GM12873 (cell line): ENCODE measurements around the gene GPX6.

Source experiments
- TF ChIP-seq, protein P1 (sequence below): IDR thresholded peaks from 2 replicates; pipeline ENCODE4 v1.5.1; 2012; ENCODE audit warnings: low read depth, mild to moderate bottlenecking, moderate library complexity, low read length, control low read depth; ENCODE audit not compliant: insufficient read depth; ENCODE audit errors: missing control alignments

GPX6 gene

DNA sequence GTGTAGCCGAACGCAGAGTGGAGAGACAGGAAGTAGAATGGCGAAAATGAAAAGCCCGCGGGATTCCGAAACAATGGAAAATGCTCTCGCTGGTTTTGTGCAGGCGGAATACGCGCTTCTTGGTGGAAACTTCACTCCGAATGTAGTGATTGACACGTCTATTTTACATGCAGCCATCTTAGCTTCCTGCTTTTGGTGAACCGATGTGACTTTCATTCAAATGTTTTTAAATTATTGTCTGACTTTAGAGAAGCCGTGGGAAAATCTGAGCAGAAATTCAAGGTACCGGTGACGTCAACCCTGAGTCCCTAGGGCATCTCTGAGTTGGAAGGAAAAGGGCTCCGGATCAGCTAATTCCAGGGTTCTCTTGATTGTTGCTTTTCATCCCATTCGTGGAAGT, 21.5 kb upstream of the GPX6 start:
- TF ChIP-seq, protein P1, sequence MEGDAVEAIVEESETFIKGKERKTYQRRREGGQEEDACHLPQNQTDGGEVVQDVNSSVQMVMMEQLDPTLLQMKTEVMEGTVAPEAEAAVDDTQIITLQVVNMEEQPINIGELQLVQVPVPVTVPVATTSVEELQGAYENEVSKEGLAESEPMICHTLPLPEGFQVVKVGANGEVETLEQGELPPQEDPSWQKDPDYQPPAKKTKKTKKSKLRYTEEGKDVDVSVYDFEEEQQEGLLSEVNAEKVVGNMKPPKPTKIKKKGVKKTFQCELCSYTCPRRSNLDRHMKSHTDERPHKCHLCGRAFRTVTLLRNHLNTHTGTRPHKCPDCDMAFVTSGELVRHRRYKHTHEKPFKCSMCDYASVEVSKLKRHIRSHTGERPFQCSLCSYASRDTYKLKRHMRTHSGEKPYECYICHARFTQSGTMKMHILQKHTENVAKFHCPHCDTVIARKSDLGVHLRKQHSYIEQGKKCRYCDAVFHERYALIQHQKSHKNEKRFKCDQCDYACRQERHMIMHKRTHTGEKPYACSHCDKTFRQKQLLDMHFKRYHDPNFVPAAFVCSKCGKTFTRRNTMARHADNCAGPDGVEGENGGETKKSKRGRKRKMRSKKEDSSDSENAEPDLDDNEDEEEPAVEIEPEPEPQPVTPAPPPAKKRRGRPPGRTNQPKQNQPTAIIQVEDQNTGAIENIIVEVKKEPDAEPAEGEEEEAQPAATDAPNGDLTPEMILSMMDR, result no peak

DNA sequence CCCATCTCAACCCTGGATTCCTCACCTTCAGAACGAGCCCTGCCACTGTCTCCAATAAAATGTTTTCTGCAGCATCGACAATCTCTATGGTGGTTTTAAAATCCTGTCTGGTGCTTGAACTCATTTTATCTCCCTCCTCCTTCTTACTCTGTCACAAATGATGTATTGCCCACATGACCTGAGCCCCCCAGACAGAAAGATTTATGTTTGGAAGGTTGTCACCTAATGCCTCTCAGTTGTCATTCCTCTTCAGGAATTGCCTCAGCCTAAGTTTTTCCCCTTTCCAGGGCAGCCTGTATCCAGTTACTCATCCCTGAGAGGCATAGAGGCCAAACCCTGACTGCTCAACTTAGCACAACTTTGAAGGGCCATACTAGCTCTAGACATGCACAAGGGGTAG, 19.3 kb upstream of the GPX6 start:
- TF ChIP-seq, protein P1, result no peak

DNA sequence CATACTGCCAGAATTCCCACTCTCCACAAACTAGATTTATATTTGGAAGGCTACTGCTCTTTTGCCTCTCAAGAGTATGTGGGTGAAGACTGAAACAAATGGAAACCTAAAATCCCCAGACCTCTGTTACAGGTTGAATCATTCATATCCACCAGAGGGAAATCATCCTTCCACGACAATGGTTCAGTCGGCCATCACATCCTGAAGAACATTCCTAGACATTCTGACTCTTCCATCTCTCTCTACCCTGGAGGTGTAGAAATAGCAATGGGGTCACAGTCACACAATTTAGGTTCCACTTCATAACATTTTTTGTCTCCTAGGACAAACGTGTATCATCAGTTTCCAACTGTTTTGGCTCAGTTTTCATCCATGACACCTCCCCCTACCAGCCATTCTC, 18.7 kb upstream of the GPX6 start:
- TF ChIP-seq, protein P1, result no peak

DNA sequence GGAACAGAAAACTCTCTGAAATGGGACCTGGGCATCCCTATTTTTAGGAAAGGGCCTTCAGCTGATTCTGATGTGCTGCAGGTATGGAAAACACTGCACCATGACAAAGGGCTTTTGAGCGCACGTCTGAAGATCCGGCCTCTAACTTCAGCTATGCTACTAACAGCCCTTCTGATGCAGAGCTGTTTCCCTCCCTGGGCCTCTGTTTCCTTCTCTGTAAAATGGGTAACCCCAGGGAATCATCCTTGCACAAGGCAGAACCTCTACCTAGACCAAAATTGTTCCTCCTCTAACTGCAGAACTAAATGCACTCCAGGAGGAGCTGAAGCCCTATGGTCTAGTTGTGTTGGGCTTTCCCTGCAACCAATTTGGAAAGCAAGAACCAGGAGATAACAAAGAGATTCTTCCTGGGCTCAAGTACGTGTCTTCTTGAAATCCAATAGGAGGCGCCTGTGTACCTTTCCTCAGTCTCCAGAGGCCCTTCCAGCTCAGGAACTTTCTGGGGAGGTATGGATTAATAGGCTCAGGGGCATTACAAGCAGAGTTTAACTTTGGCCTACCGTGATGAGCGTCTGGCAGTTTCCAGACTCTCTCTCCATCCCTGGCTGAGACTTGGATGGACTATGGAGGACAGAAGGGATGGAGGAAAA, 16.0 kb upstream of the GPX6 start:
- TF ChIP-seq, protein P1, result peak; percentile 13

DNA sequence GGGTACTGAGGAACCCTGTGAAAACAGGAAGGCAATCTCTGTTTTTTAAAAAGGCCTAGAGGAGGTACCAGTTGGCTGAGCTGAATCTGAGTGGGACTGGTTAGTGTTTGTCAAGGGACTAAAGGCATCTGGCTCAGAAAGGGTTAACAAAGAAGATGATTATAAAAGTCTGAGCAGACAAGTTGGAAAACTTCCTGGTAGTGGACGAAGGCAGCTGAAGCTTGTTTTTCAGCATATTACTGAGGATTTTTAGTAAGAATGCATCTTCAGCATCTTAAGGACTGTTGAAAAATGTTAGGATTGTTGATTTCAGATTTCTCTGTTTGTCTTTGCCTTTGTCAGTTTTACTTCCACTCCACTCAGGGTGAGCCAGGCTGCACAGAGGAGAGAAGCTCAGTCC, 15.2 kb upstream of the GPX6 start:
- TF ChIP-seq, protein P1, result no peak

DNA sequence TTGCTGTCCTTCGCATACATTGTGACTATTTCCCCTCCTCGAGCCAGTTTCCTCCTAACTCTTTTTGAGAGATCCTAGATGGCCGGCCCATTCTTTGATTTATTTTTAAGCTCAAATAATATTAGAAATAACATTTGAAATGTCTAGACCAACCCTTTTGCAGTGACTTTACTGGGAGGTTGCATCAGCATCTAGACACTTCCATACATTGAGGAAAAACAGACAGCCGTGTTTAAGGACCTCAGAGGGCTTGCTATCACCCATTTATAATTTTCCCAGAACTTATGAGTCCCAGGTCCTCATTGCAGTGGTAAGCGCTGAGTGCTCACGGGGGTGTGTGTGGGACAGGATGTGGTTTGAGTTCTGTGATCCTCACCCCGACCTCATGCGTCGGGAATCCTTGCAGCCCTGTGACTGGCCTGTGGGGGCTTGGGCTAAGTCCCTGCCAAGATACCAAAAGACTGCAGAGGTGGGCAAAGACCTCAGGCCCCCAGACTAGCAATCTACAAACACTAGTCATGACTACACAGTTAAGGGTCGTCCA, 10.0 kb upstream of the GPX6 start, which contains the start of gene GPX5:
Gene GPX5, plus strand, starts transcription at position 386 of the 544 bp plus-strand sequence. Its CDS starts 133 bp downstream, at position 519.
- TF ChIP-seq, protein P1, result no peak

DNA sequence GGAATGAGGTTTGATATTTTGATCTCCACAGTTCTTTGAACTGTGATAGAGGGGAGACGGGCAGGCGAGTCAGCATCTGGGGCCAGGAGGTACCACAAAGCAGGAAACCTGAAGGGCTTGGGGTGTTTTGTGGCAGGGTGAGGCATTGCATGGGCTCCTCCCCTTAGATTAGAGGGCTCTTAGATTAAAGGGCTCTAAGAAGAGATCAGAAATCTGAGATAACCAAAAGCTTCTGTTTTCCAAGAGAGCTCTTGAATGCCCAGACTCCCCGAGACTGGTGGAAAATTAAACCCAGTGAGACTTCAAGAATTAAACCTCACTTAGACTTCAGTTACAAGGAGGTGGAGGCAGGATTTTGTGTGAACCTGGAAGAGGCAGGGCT, 7.6 kb upstream of the GPX6 start:
- TF ChIP-seq, protein P1, result peak; percentile 6
